Endothelial cell of umbilical vein (primary cell): ENCODE data around the gene ATP5ME. TPM values are rescaled to one million over a fixed set of nuclear protein-coding genes. Genes with fewer than 3 reads are reported as not detected.

Source experiments
- BruUV-seq: library from RNA; stranded (reverse); fragments of 400-500 nt; replicated peaks from 2 replicates; lab custom pipeline; 2021; lab: Mats Ljungman, UMichigan
- CTCF ChIA-PET: fragments of 300-600, 350-600 bp; sonication (Branson Sonifier 250); formaldehyde crosslinking; loops from one replicate; lab custom pipeline; 2021; ENCODE audit warnings: antibody characterized with exemption, inconsistent platforms; lab: Charles Lee
- POLR2A ChIA-PET: fragments of 300-600, 350-600 bp; sonication (Branson Sonifier 250); formaldehyde crosslinking; loops from one replicate; lab custom pipeline; 2021; ENCODE audit warnings: antibody characterized with exemption, inconsistent platforms; lab: Charles Lee
- DNase-seq: peaks from one replicate; pipeline ENCODE4 v3.0.0-alpha.2; 2011; ENCODE audit warnings: low read depth, low spot score
- FAIRE-seq: peaks from 2 replicates; lab custom pipeline; 2011; peaks lifted over from hg19 to GRCh38; lab: Jason Lieb, UNC
- H2AFZ ChIP-seq: 2 replicates; pipeline ENCODE4 v1.6.0; 2012; ENCODE audit warnings: low read depth, low read length, control low read depth, inconsistent platforms
- H3K27ac ChIP-seq: 2 replicates; pipeline ENCODE4 v1.5.1; 2011; ENCODE audit warnings: low read depth, mild to moderate bottlenecking, control low read depth, low read length, moderate library complexity; ENCODE audit not compliant: insufficient read depth
- H3K27me3 ChIP-seq, 2 experiments: 2 replicates each; pipeline versions ENCODE4 v1.6.0 to v1.6.1; 2011; ENCODE audit warnings: low read length in 2 of 2, mixed read lengths in 1 of 2; ENCODE audit not compliant: control insufficient read depth in 2 of 2, insufficient read depth in 2 of 2
- H3K36me3 ChIP-seq, 2 experiments: 2 replicates in 1 of 2; 3 replicates in 1 of 2; pipeline ENCODE4 v1.5.1; 2011; ENCODE audit warnings: low read length in 2 of 2, mild to moderate bottlenecking in 1 of 2, moderate library complexity in 1 of 2; ENCODE audit not compliant: control insufficient read depth in 2 of 2, insufficient read depth in 2 of 2; ENCODE audit errors: extremely low read depth in 1 of 2
- H3K4me1 ChIP-seq: 3 replicates; pipeline ENCODE4 v1.5.1; 2011; ENCODE audit warnings: mild to moderate bottlenecking, low read length; ENCODE audit not compliant: control insufficient read depth, insufficient read depth; ENCODE audit errors: extremely low read depth
- H3K4me2 ChIP-seq: 2 replicates; pipeline ENCODE4 v1.6.1; 2011; ENCODE audit warnings: low read length, control low read depth, mixed read lengths; ENCODE audit not compliant: insufficient read depth
- H3K4me3 ChIP-seq, 3 experiments: fragments of 200-600 bp in 1 of 3; sonication (generic), shearing (Covaris generic) in 1 of 3; replicated peaks in 1 of 3; 2 replicates each; pipeline ENCODE4 v1.5.1; 2011 to 2016; ENCODE audit warnings: control low read depth in 3 of 3, low read length in 3 of 3, mild to moderate bottlenecking in 2 of 3, inconsistent platforms in 1 of 3, low read depth in 1 of 3, moderate library complexity in 1 of 3; ENCODE audit not compliant: insufficient read depth in 1 of 3
- H3K79me2 ChIP-seq: 2 replicates; pipeline ENCODE4 v1.6.0; 2012; ENCODE audit warnings: low read length, inconsistent platforms; ENCODE audit not compliant: control insufficient read depth, insufficient read depth
- H3K9ac ChIP-seq: replicated peaks from 2 replicates; pipeline ENCODE3; 2011; ENCODE audit warnings: low read length, control low read depth; ENCODE audit not compliant: insufficient read depth; ENCODE audit errors: extremely low read depth
- H3K9me1 ChIP-seq: replicated peaks from 3 replicates; pipeline ENCODE4 v1.6.0; 2011; ENCODE audit warnings: mild to moderate bottlenecking, low read length; ENCODE audit not compliant: control insufficient read depth, insufficient read depth; ENCODE audit errors: extremely low read depth
- H3K9me3 ChIP-seq: replicated peaks from 2 replicates; pipeline ENCODE4 v1.5.1; 2012; ENCODE audit warnings: low read length, inconsistent platforms; ENCODE audit not compliant: control insufficient read depth, insufficient read depth
- H4K20me1 ChIP-seq: replicated peaks from 2 replicates; pipeline ENCODE3; 2011; ENCODE audit warnings: mild to moderate bottlenecking, low read length; ENCODE audit not compliant: control insufficient read depth, insufficient read depth; ENCODE audit errors: extremely low read depth
- CTCF ChIP-seq, 2 donors: IDR thresholded peaks; 1 replicate in 1 of 2; 2 replicates in 1 of 2; pipeline ENCODE4 v1.5.1; 2011; ENCODE audit warnings: low read length in 2 of 2, mild to moderate bottlenecking in 2 of 2, moderate library complexity in 2 of 2, control low read depth in 1 of 2, inconsistent platforms in 1 of 2, low read depth in 1 of 2; ENCODE audit not compliant: insufficient read depth in 1 of 2; ENCODE audit errors: extremely low read depth in 1 of 2
- EZH2 ChIP-seq: IDR thresholded peaks from 2 replicates; pipeline ENCODE4 v1.6.1; 2012; ENCODE audit warnings: borderline replicate concordance, low read depth, mild to moderate bottlenecking, moderate library complexity, low read length, inconsistent platforms; ENCODE audit not compliant: severe bottlenecking
- FOS ChIP-seq: IDR thresholded peaks from 2 replicates; pipeline ENCODE4 v1.6.1; 2011; ENCODE audit warnings: mild to moderate bottlenecking, low read length, moderate library complexity, borderline replicate concordance; ENCODE audit not compliant: insufficient read depth
- GATA2 ChIP-seq: IDR thresholded peaks from 2 replicates; pipeline ENCODE4 v1.7.0; 2011; ENCODE audit warnings: low read depth, mild to moderate bottlenecking, moderate library complexity, mixed read lengths, low read length; ENCODE audit not compliant: insufficient read length, insufficient read depth
- JUN ChIP-seq: IDR thresholded peaks from 2 replicates; pipeline ENCODE4 v1.6.1; 2011; ENCODE audit warnings: borderline replicate concordance, low read depth; ENCODE audit not compliant: insufficient read length, insufficient read depth
- MAX ChIP-seq: IDR thresholded peaks from 2 replicates; pipeline ENCODE4 v1.6.1; 2011; ENCODE audit not compliant: insufficient read depth, insufficient read length
- MYC ChIP-seq: IDR thresholded peaks from one replicate; pipeline ENCODE4 v1.6.1; 2011; ENCODE audit warnings: mild to moderate bottlenecking, low read depth, low read length
- POLR2A ChIP-seq: IDR thresholded peaks from 2 replicates; pipeline ENCODE4 v1.6.1; 2012; ENCODE audit warnings: low read depth, mild to moderate bottlenecking, control low read depth, low read length
- POLR2AphosphoS5 ChIP-seq: IDR thresholded peaks from 2 replicates; pipeline ENCODE4 v1.6.1; 2012; ENCODE audit warnings: low read depth, mild to moderate bottlenecking, control low read depth, low read length, moderate library complexity; ENCODE audit not compliant: insufficient read depth
- dilution Hi-C: fragments of 300-500 bp; cut with MboI; formaldehyde crosslinking; loops from one replicate; pipeline ENCODE4 v1.15.0; 2019; ENCODE audit warnings: low sequenced_read_pairs; ENCODE audit not compliant: extremely low pct_ligation_motif_present
- intact Hi-C: fragments of 100-400 bp; cut with micrococcal nuclease; formaldehyde crosslinking; loops from one replicate; pipeline ENCODE4 v1.10.0; 2022
- polyA plus RNA-seq, 4 experiments: library from polyadenylated mRNA; depleted of rRNA in 3 of 4; stranded (reverse) in 3 of 4; unstranded in 1 of 4; fragments of >200 nt; gene quantifications; 2 replicates each; pipeline versions ENCODE4 v1.2.1 to v1.2.3, GENCODE V29; 2011 to 2012; ENCODE audit warnings: missing spikeins in 1 of 4
- total RNA-seq: library from RNA; stranded (reverse); gene quantifications from 2 replicates; pipeline ENCODE4 v1.2.3, GENCODE V29; 2021

The ATP5ME gene
- total and polyA plus RNA-seq, 2 donors (not counting 3 experiments of a cell fraction or from before 2014, with no cell fraction given): 303 to 304 TPM

GRCh38 chr4:627347-628125 lies 46.5 kb downstream of the ATP5ME start:
- TF ChIP-seq EZH2: no peak
- Histone ChIP-seq H3K27me3 (no peaks in the 10 kb centered on the region), H2AFZ (no peak overlapping the region), H4K20me1 (no peaks in the 10 kb centered on the region), H3K4me3 (no peak overlapping the region), H3K9ac (no peak overlapping the region), H3K36me3 (no peaks in the 10 kb centered on the region), H3K4me1 (no peaks in the 10 kb centered on the region), H3K27ac (no peak overlapping the region), H3K9me3 (no peaks in the 10 kb centered on the region), H3K4me2 (no peak overlapping the region), H3K79me2 (no peaks in the 10 kb centered on the region), H3K9me1 (no peaks in the 10 kb centered on the region)
- DNase-seq: no peak
- FAIRE-seq: no peak
- intact Hi-C loops: no loop called here
- BruUV-seq: no TSS peak
- ChIA-PET CTCF (interaction anchor here (0.8 kb wide), 1 partner anchor 16 kb away, joined by 4 read pairs; no protein-coding TSS in a partner anchor), POLR2A (no interaction called here)
- dilution Hi-C loops: no loop called here

- Histone ChIP-seq H2AFZ (no peak overlapping the region), H3K79me2 (no peaks in the 10 kb centered on the region), H3K9me1 (no peaks in the 10 kb centered on the region), H3K27ac (no peak overlapping the region), H3K4me3 (no peak overlapping the region), H3K36me3 (no peaks in the 10 kb centered on the region), H3K27me3 (no peaks in the 10 kb centered on the region), H3K9ac (no peak overlapping the region), H3K4me1 (no peaks in the 10 kb centered on the region), H3K4me2 (no peak overlapping the region), H3K9me3 (no peaks in the 10 kb centered on the region), H4K20me1 (no peaks in the 10 kb centered on the region)
- DNase-seq (no peak), FAIRE-seq (no peak)
- dilution Hi-C loops (no loop called here), intact Hi-C loops (no loop called here)
- CTCF ChIA-PET: interaction anchor here (0.8 to 1.4 kb wide), 2 partner anchors 11 to 17 kb away, joined by 3 to 4 read pairs; no protein-coding TSS in a partner anchor
- POLR2A ChIA-PET: no interaction called here
- TF ChIP-seq POLR2AphosphoS5 (no peak), CTCF (IDR thresholded peaks at IDR 0.05; ENCODE audit: extremely low read depth in 1 of 2, insufficient read depth in 1 of 2, low read depth in 1 of 2, low read length in 2 of 2) (no peak), EZH2 (no peak), GATA2 (no peak), MAX (no peak), MYC (no peak), POLR2A (no peak), JUN (no peak), FOS (no peak)
- BruUV-seq: no TSS peak
These were observed 47.6 kb downstream of the ATP5ME start for GRCh38 chr4:626201-627091.
